Hepatocyte (in vitro differentiated cells): ENCODE measurements around the gene TM9SF4.

ENCODE experiments used
- EZH2 ChIP-seq: fragments of 200-600 bp; sonication (generic); IDR thresholded peaks from 2 replicates; pipeline ENCODE4 v1.6.1; 2016; ENCODE audit warnings: antibody characterized with exemption, mild to moderate bottlenecking, borderline replicate concordance
- EZH2phosphoT487 ChIP-seq: fragments of 200-600 bp; sonication (generic); IDR thresholded peaks from one replicate; pipeline ENCODE4 v1.6.1; 2018; ENCODE audit warnings: antibody characterized with exemption, mild to moderate bottlenecking, low read depth, moderate library complexity; ENCODE audit not compliant: unreplicated experiment, severe bottlenecking
- TF ChIP-seq, protein P1 (sequence below): fragments of 200-600 bp; sonication (generic); IDR thresholded peaks from 2 replicates; pipeline ENCODE4 v1.5.1; 2016; ENCODE audit warnings: antibody characterized with exemption, mild to moderate bottlenecking; ENCODE audit not compliant: poor library complexity

DNA sequence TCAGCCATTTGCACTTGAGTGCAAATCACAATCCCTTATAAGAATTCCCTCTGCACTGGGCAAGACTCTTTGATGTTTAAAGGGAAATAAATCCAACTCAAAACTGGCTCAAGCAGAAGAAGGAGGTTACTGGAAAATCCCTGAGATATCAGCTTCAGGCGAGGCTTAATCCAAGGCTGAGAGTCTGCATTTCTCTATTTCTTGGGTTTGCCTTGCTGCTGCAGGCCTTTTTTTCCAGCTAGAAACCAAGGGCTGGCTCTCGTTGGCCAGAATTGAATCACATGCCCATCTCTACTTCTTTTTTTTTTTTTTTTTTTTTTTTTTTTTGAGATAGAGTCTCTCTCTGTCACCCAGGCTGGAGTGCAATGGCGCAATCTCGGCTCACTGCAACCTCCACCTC, 45.8 kb upstream of the TM9SF4 start:
- TF ChIP-seq EZH2, result no peak
- TF ChIP-seq, protein P1, sequence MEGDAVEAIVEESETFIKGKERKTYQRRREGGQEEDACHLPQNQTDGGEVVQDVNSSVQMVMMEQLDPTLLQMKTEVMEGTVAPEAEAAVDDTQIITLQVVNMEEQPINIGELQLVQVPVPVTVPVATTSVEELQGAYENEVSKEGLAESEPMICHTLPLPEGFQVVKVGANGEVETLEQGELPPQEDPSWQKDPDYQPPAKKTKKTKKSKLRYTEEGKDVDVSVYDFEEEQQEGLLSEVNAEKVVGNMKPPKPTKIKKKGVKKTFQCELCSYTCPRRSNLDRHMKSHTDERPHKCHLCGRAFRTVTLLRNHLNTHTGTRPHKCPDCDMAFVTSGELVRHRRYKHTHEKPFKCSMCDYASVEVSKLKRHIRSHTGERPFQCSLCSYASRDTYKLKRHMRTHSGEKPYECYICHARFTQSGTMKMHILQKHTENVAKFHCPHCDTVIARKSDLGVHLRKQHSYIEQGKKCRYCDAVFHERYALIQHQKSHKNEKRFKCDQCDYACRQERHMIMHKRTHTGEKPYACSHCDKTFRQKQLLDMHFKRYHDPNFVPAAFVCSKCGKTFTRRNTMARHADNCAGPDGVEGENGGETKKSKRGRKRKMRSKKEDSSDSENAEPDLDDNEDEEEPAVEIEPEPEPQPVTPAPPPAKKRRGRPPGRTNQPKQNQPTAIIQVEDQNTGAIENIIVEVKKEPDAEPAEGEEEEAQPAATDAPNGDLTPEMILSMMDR, result no peak
- TF ChIP-seq EZH2phosphoT487, result no peak
